H1 (cell line): ENCODE measurements around the gene DYSF. TPM values are rescaled to one million over a fixed set of nuclear protein-coding genes. Genes with fewer than 3 reads are reported as not detected.

ENCODE experiments used
- CTCF ChIA-PET: fragments of 300-600 bp; sonication (Branson Sonifier 250); formaldehyde crosslinking; loops from one replicate; lab custom pipeline; 2021; ENCODE audit not compliant: partially characterized antibody; lab: Charles Lee
- POLR2A ChIA-PET: fragments of 300-600 bp; sonication (Branson Sonifier 250); formaldehyde crosslinking; loops from one replicate; lab custom pipeline; 2021; ENCODE audit warnings: inconsistent platforms; ENCODE audit not compliant: partially characterized antibody; lab: Charles Lee
- DNase-seq, 2 experiments: peaks; one replicate each; pipeline versions ENCODE4 v3.0.0 to v3.0.0-alpha.2; 2010 to 2022; ENCODE audit warnings: low spot score in 2 of 2, low read depth in 1 of 2, mixed read lengths in 1 of 2
- FAIRE-seq: peaks from 2 replicates; lab custom pipeline; 2011; peaks lifted over from hg19 to GRCh38; lab: Jason Lieb, UNC
- H2AFZ ChIP-seq: 2 replicates; pipeline ENCODE4 v1.8.1; 2012; ENCODE audit warnings: low read length, inconsistent platforms
- H2AK5ac ChIP-seq: 2 replicates; pipeline ENCODE4 v1.6.1; 2013; ENCODE audit warnings: low read depth, low read length
- H2BK120ac ChIP-seq: replicated peaks from 2 replicates; pipeline ENCODE3; 2013; ENCODE audit warnings: low read depth, low read length, inconsistent platforms
- H2BK12ac ChIP-seq: 2 replicates; pipeline ENCODE4 v1.6.1; 2013; ENCODE audit warnings: low read depth, low read length
- H2BK15ac ChIP-seq: 2 replicates; pipeline ENCODE4 v1.6.1; 2013; ENCODE audit warnings: low read length
- H2BK20ac ChIP-seq: 2 replicates; pipeline ENCODE4 v1.6.1; 2013; ENCODE audit warnings: low read length
- H2BK5ac ChIP-seq: 2 replicates; pipeline ENCODE4 v1.6.1; 2013; ENCODE audit warnings: low read depth, low read length
- H3K14ac ChIP-seq: 2 replicates; pipeline ENCODE4 v1.6.1; 2013; ENCODE audit warnings: inconsistent platforms; ENCODE audit not compliant: insufficient read length
- H3K18ac ChIP-seq: 2 replicates; pipeline ENCODE4 v1.6.1; 2013; ENCODE audit warnings: low read length; ENCODE audit errors: extremely low read depth
- H3K23ac ChIP-seq: 2 replicates; pipeline ENCODE4 v1.6.1; 2013; ENCODE audit warnings: inconsistent platforms; ENCODE audit not compliant: insufficient read length
- H3K23me2 ChIP-seq: 2 replicates; pipeline ENCODE4 v1.6.1; 2013; ENCODE audit warnings: low read depth, low read length
- H3K27ac ChIP-seq: 2 replicates; pipeline ENCODE4 v1.6.1; 2011; ENCODE audit warnings: low read depth, low read length, inconsistent platforms
- H3K27me3 ChIP-seq, 4 experiments: replicated peaks in 1 of 4; 1 replicate in 1 of 4; 2 replicates in 3 of 4; pipeline versions ENCODE4 v1.6.1 to v1.8.1; 2011 to 2013; ENCODE audit warnings: low read length in 3 of 4, mild to moderate bottlenecking in 3 of 4, inconsistent platforms in 2 of 4, mixed read lengths in 2 of 4, moderate library complexity in 1 of 4; ENCODE audit not compliant: control insufficient read depth in 3 of 4, insufficient read depth in 3 of 4; ENCODE audit errors: extremely low read depth in 1 of 4
- H3K36me3 ChIP-seq, 4 experiments: 2 replicates each; pipeline versions ENCODE4 v1.6.1 to v1.8.1; 2011 to 2013; ENCODE audit warnings: mild to moderate bottlenecking in 4 of 4, low read length in 3 of 4, moderate library complexity in 2 of 4, control low read depth in 1 of 4, inconsistent platforms in 1 of 4; ENCODE audit not compliant: insufficient read depth in 4 of 4, control insufficient read depth in 2 of 4
- H3K4ac ChIP-seq: replicated peaks from 2 replicates; pipeline ENCODE3; 2013; ENCODE audit warnings: low read length, low read depth, mixed read lengths, inconsistent platforms; ENCODE audit not compliant: insufficient read length
- H3K4me1 ChIP-seq, 4 experiments: replicated peaks in 1 of 4; 1 replicate in 1 of 4; 2 replicates in 3 of 4; pipeline versions ENCODE4 v1.6.1 to v1.8.1; 2011 to 2013; ENCODE audit warnings: low read length in 3 of 4, inconsistent platforms in 2 of 4, mixed read lengths in 1 of 4; ENCODE audit not compliant: insufficient read depth in 4 of 4, control insufficient read depth in 3 of 4
- H3K4me2 ChIP-seq, 2 experiments: 2 replicates each; pipeline versions ENCODE4 v1.6.1 to v1.8.1; 2011 to 2013; ENCODE audit warnings: low read depth in 2 of 2, low read length in 2 of 2, control low read depth in 1 of 2, inconsistent platforms in 1 of 2, mild to moderate bottlenecking in 1 of 2; ENCODE audit not compliant: insufficient read depth in 1 of 2
- H3K4me3 ChIP-seq, 4 experiments: fragments of 200-600, 300-600 bp in 1 of 4; sonication (generic), shearing (Covaris generic), sonication (Bioruptor Twin) in 1 of 4; 2 replicates each; pipeline versions ENCODE4 v1.5.1 to v1.8.1; 2011 to 2016; ENCODE audit warnings: low read length in 4 of 4, low read depth in 3 of 4, control low read depth in 2 of 4, inconsistent platforms in 2 of 4, mild to moderate bottlenecking in 2 of 4, mixed read lengths in 1 of 4, moderate library complexity in 1 of 4; ENCODE audit not compliant: insufficient read depth in 2 of 4; ENCODE audit errors: extremely low read depth in 1 of 4
- H3K56ac ChIP-seq: replicated peaks from 2 replicates; pipeline ENCODE3; 2013; ENCODE audit warnings: low read depth, mild to moderate bottlenecking, mixed read lengths, low read length, inconsistent platforms; ENCODE audit not compliant: insufficient read length
- H3K79me1 ChIP-seq: 2 replicates; pipeline ENCODE4 v1.6.1; 2013; ENCODE audit warnings: low read depth, low read length, control low read depth
- H3K79me2 ChIP-seq, 2 experiments: 2 replicates each; pipeline versions ENCODE4 v1.6.1 to v1.8.1; 2012 to 2013; ENCODE audit warnings: low read length in 2 of 2, mild to moderate bottlenecking in 2 of 2, inconsistent platforms in 1 of 2; ENCODE audit not compliant: insufficient read depth in 2 of 2, control insufficient read depth in 1 of 2
- H3K9ac ChIP-seq, 4 experiments: replicated peaks in 1 of 4; 1 replicate in 1 of 4; 2 replicates in 3 of 4; pipeline versions ENCODE4 v1.6.1 to v1.8.1; 2011 to 2013; ENCODE audit warnings: low read depth in 3 of 4, low read length in 3 of 4, control low read depth in 2 of 4, mild to moderate bottlenecking in 2 of 4, moderate library complexity in 2 of 4, inconsistent platforms in 1 of 4; ENCODE audit errors: extremely low read depth in 1 of 4
- H3K9me3 ChIP-seq, 2 experiments: 2 replicates each; pipeline versions ENCODE4 v1.6.1 to v1.8.1; 2012 to 2013; ENCODE audit warnings: mild to moderate bottlenecking in 2 of 2, moderate library complexity in 2 of 2, control low read depth in 1 of 2, inconsistent platforms in 1 of 2, low read depth in 1 of 2, low read length in 1 of 2, mixed read lengths in 1 of 2; ENCODE audit not compliant: insufficient read depth in 2 of 2
- H4K20me1 ChIP-seq, 2 experiments: replicated peaks in 1 of 2; 2 replicates each; pipeline versions ENCODE3 to v1.8.1; 2011 to 2013; ENCODE audit warnings: inconsistent platforms in 2 of 2, low read length in 2 of 2, mild to moderate bottlenecking in 1 of 2; ENCODE audit not compliant: insufficient read depth in 2 of 2, control insufficient read depth in 1 of 2
- H4K5ac ChIP-seq: 2 replicates; pipeline ENCODE4 v1.6.1; 2013; ENCODE audit warnings: low read length, low read depth, mixed read lengths, inconsistent platforms; ENCODE audit not compliant: insufficient read length
- H4K8ac ChIP-seq: 2 replicates; pipeline ENCODE4 v1.8.0; 2013; ENCODE audit warnings: mild to moderate bottlenecking, moderate library complexity, low read length, inconsistent platforms; ENCODE audit not compliant: insufficient read depth; ENCODE audit errors: extremely low read depth
- H4K91ac ChIP-seq: replicated peaks from 2 replicates; pipeline ENCODE3; 2013; ENCODE audit warnings: low read length, mixed read lengths, inconsistent platforms; ENCODE audit not compliant: insufficient read length
- BCL11A ChIP-seq, 2 experiments: IDR thresholded peaks; one replicate each; pipeline ENCODE4 v1.6.1; 2011; ENCODE audit warnings: low read depth in 2 of 2, low read length in 2 of 2, mild to moderate bottlenecking in 2 of 2
- JUND ChIP-seq: IDR thresholded peaks from 2 replicates; pipeline ENCODE4 v1.6.1; 2011; ENCODE audit warnings: mild to moderate bottlenecking, improper control_type of control experiment, low read length
- KDM1A ChIP-seq: fragments of 200-600, 300-600 bp; sonication (generic); IDR thresholded peaks from 2 replicates; pipeline ENCODE4 v1.7.1; 2016; ENCODE audit warnings: mild to moderate bottlenecking, low read length, borderline replicate concordance
- KDM5A ChIP-seq: fragments of 200-600 bp; IDR thresholded peaks from 2 replicates; pipeline ENCODE4 v1.7.1; 2012; ENCODE audit warnings: mild to moderate bottlenecking, low read length, inconsistent platforms, mixed read lengths
- polyA plus RNA-seq, 7 experiments: library from polyadenylated mRNA; depleted of rRNA in 3 of 7; stranded (reverse) in 5 of 7; unstranded in 2 of 7; fragments of >200 nt in 5 of 7; fragments of 200-250 nt in 2 of 7; gene quantifications; 1 replicate in 5 of 7; 2 replicates in 1 of 7; 4 replicates in 1 of 7; pipeline versions ENCODE4 v1.2.1 to v1.2.3, GENCODE V29; 2011 to 2013; ENCODE audit warnings: missing spikeins in 2 of 7, mixed read lengths in 2 of 7
- total RNA-seq: library from RNA; stranded (reverse); fragmentation: NEBNext Ultra II Directional; extraction: Animal tissue kit (Norgen Biotek cat#: 25700); gene quantifications from 2 replicates; pipeline ENCODE4 v1.2.1, GENCODE V29; 2021

Gene DYSF
- total and polyA plus RNA-seq, 2 of the 8 experiments (the other 6 are each of a cell fraction or from before 2014, with no cell fraction given): 5.8 to 7.1 TPM

GRCh38 chr2:71720283-71720560 is 266.9 kb downstream of the DYSF start:
- Histone ChIP-seq H3K18ac (no peak overlapping the region), H3K27me3 (no peaks in the 10 kb centered on the region), H3K79me1 (no peaks in the 10 kb centered on the region), H2BK15ac (no peak overlapping the region), H3K4ac (no peak overlapping the region), H3K9ac (no peak overlapping the region), H4K20me1 (no peaks in the 10 kb centered on the region), H3K4me2 (no peak overlapping the region), H3K9me3 (0 out of 4 replicates have a peak, but pooled peaks cover 3% of the 10 kb centered on the region in 2 experiments), H2AFZ (no peak overlapping the region), H2BK5ac (no peak overlapping the region), H2BK12ac (no peak overlapping the region), H4K91ac (no peak overlapping the region), H2AK5ac (no peak overlapping the region), H2BK20ac (no peak overlapping the region), H3K27ac (no peak overlapping the region), H4K8ac (no peak overlapping the region), H3K23me2 (no peaks in the 10 kb centered on the region; the same call in 1 of the 2 replicates), H3K14ac (no peak overlapping the region), H3K56ac (no peak overlapping the region), H3K4me1 (no peaks in the 10 kb centered on the region), H4K5ac (no peak overlapping the region), H3K4me3 (no peak overlapping the region), H3K79me2 (no peaks in the 10 kb centered on the region), H2BK120ac (no peak overlapping the region), H3K23ac (no peak overlapping the region), H3K36me3 (no peaks in the 10 kb centered on the region)
- DNase-seq (no peak), FAIRE-seq (no peak)
- no peak for TF ChIP-seq KDM5A
- TF ChIP-seq KDM1A: no peak
- no peak for TF ChIP-seq JUND
- TF ChIP-seq BCL11A (IDR thresholded peaks at IDR 0.05; ENCODE audit: low read depth in 2 of 2, low read length in 2 of 2): no peak
- ChIA-PET POLR2A (no interaction called here), CTCF (interaction anchor here (1.4 kb wide), 1 partner anchor 29 kb away, joined by 3 read pairs; no protein-coding TSS in a partner anchor)
